GM18951 (cell line): ENCODE data around the gene METTL9.
"Not testable (repeated sequence)": the region's sequence is repeated elsewhere in the genome, so short reads cannot be mapped to it uniquely, and the experiment has no call there.

ENCODE experiments used
- POLR2A ChIP-seq: IDR thresholded peaks from 4 replicates; pipeline ENCODE4 v1.6.1; 2011; ENCODE audit warnings: mild to moderate bottlenecking; ENCODE audit not compliant: insufficient read length, insufficient read depth; ENCODE audit errors: extremely low read depth
- in situ Hi-C: fragments of 300-500 bp; cut with MboI; formaldehyde crosslinking; loops from one replicate; pipeline ENCODE4 v1.12.0; 2022; ENCODE audit warnings: low sequenced_read_pairs, mixed read lengths, inconsistent platforms; ENCODE audit not compliant: unreplicated experiment

METTL9 gene

DNA sequence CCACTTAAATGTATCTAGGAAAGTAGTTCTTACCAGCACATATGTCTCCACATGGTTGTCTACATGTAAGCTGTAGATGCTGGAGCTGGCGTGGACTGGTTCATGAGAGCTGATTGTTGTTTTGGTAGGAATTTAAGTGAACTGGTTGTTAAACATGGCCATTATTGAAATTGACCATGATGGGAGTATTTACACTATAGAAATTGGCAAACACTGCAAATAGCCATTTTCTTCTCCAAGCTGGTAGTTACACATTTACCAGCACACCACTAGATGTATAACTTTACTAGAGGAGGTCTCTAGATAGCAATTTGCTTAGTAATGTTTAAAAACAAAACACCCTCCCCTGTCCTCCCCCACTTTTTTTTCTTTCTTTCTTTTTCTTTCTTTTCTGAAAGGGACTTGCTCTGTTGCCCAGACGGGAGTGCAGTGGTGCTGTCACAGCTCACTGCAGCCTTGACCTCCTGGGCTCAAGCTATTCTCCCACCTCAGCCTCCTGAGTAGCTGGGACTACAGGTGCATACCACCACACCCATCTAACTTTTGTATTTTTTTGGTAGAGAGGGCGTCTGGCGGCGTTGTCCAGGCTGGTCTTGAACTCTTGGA lies 28.8 kb downstream of the METTL9 start:
- no peak for TF ChIP-seq POLR2A
- in situ Hi-C loops = no loop called here

DNA sequence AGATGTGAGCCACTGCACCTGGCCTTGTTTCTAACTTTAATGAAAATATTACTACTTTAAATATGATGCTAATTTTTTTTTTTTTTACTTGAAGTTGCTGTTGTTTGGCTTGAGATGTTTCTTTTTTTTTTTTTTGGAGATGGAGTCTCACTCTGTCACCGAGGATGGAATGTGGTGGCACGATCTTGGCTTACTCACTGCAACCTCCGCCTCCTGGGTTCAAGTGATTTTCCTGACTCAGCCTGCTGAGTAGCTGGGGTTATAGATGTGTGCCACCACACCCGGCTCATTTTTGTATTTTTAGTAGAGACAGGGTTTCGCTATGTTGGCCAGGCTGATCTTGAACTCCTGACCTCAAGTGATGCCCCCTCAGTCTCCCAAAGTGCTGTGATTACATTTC lies 29.4 kb downstream of the METTL9 start:
- no peak for TF ChIP-seq POLR2A
- in situ Hi-C loops = no loop called here

- in situ Hi-C loops = not testable (repeated sequence)
These were observed 30.5 kb downstream of the METTL9 start for GRCh38 chr16:21629616-21630539.

- in situ Hi-C loops = not testable (repeated sequence)
These were observed 31.5 kb downstream of the METTL9 start for GRCh38 chr16:21630866-21631265.

DNA sequence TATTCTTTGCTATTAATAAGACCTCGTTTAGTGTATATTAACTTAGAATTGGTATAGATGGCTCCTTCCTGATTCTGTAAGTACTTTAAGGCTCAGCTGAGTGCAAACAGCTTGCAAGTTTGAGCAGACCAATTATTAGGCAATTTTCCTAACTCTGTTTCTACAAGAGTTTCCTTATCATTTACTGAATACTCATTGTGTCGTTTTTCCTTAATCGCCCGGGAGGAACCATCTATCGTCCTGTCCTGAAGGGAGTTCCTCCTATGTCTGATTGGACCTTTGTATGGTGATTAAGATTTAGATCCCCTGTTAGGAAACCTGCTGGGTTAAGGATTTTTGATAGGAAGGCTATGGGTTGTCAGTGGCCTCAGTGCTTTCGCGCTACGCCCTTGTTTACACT lies 32.0 kb downstream of the METTL9 start:
- in situ Hi-C loops = not testable (repeated sequence)

DNA sequence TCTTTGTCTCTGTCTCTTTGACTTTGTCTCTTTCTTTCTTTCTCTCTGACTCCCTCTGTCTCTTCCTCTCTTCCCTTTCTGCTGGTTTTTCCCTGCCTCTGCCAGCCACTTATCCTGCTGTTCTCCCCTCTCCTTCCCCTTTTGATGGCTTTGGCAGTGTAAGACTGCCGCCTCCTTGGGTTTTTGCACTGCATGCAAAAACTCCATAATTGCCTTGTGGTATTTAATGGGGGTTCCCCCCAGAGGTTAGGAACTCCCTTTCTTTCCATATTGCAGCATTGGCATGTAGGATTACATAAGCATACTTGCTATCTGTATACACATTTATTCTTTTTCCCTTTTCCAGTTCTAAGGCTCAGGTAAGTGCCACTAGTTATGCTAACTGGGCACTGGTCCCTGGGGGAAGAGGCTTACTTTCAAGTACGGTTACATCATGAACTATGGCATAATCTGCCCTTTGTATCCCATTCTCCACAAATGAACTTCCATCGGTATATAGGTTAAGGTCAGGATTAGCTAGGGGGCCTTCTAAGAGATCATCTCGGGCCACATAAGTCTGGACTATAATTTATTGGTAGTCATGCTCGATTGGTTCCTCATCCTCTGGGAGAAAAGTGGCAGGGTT lies 32.7 kb downstream of the METTL9 start:
- in situ Hi-C loops = not testable (repeated sequence)

DNA sequence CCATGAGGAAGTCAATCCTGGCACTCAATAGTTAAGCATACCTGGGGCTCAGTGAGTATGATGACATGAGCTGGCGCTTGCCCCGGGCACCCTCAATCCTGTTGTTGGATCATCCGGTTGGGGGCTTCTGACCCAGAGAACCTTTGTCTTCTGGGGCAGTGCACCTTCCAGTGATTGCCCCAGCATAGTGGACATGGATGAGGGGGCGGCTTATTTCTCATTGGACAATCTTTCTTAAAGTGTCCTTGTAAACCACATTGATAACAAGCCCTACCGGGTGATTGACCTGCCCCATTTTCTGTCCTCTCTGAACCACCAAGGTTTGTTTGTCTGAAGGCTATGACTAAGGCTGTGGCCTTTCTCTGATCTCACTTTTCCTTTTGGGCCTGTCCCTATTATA lies 34.8 kb downstream of the METTL9 start:
- TF ChIP-seq POLR2A = no peak
- in situ Hi-C loops = no loop called here

- in situ Hi-C loops = not testable (repeated sequence)
These were observed 36.3 kb downstream of the METTL9 start for GRCh38 chr16:21635694-21636093.

GRCh38 chr16:21637032-21637968 lies 37.9 kb downstream of the METTL9 start:
- in situ Hi-C loops = no loop called here
- no peak for TF ChIP-seq POLR2A

DNA sequence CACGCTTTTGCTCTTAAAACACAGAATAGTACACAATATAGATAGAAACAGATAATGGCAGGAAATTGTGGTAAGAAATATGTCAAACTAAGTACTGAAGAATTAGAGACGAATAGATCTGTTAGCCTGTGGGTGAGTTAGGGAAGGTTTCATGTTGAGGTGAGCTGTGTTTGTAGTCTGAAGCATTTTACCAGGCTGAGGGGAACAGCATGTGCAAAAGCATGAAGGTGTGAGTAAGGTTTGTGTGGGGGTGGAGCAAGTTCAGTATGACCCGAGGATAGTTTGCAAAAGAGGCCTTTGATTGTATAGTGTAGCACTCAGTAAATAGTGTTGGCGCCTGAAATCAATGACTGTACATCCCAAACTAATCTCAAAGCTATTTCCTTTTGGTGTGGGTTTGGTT lies 39.2 kb downstream of the METTL9 start:
- in situ Hi-C loops = no loop called here
- TF ChIP-seq POLR2A = no peak

DNA sequence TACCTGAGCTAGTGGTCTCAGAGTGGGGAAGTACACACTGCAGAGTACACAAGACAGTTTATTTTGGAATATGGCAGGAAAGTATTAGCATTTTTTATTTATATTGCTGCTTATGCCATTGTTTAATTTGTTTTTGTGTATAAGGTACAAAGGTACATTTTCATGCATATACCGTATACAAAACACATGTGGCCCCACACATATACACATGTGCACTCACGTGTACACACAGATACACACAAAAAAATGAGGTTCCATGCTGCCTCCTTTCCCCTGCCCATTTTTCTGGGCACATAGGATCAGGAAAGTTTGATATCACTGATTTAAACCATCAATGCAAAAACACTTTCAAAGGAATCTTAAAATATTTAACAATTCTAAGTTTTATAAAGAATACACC lies 40.1 kb downstream of the METTL9 start:
- in situ Hi-C loops = no loop called here
- no peak for TF ChIP-seq POLR2A

DNA sequence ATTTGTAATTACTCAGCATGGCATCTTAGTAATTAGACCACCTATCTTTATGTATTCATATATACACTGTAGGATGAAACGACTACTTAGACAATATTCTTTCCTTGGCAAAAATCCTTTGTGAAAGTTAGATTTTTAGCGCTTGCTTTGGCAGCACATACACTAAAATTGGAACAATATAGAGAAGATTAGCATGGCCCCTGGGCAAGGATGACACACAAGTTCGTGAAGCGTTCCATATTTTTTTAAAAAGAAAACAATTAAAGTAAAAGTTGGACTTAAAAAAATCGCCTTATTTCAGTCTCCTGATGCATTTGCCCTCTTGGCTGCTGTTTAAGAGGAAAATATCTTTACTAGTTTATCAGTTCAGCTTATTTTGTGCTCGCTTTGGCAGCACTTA lies 42.5 kb downstream of the METTL9 start:
- no peak for TF ChIP-seq POLR2A
- in situ Hi-C loops = no loop called here

GRCh38 chr16:21642861-21643260 lies 43.5 kb downstream of the METTL9 start:
- no peak for TF ChIP-seq POLR2A
- in situ Hi-C loops = no loop called here

DNA sequence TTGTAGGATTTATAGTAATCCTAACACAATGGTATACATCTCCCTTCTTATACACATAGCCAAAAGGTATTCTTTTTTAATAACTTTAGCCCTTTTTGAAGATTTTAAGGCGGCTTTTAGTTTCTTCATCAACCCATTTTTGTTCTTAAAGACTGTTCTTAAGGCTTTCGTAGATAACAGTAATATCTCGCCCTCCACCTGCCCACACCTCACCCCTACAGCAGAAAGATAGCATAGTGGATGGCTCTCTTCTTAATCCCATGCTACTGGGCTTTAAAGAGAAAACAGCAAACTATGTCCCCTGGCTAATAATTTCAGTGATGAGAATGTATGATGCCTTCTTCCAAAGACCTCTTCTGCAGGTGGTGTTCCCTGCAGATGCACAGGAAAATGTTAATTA lies 44.4 kb downstream of the METTL9 start:
- no peak for TF ChIP-seq POLR2A
- in situ Hi-C loops = no loop called here
